ENCODE results near the gene PANX1.

The PANX1 gene

GRCh38 chr11:94129512-94130297, 1.1 kb downstream of the PANX1 start:
- peak in 1 of 2 experiments; percentile 69 for DNase-seq

GRCh38 chr11:94130298-94131046, 1.8 kb downstream of the PANX1 start:
- DNase-seq = peak in 1 of 2 experiments; percentile 78

GRCh38 chr11:94131047-94131717, 2.5 kb downstream of the PANX1 start:
- no peak for DNase-seq

DNA sequence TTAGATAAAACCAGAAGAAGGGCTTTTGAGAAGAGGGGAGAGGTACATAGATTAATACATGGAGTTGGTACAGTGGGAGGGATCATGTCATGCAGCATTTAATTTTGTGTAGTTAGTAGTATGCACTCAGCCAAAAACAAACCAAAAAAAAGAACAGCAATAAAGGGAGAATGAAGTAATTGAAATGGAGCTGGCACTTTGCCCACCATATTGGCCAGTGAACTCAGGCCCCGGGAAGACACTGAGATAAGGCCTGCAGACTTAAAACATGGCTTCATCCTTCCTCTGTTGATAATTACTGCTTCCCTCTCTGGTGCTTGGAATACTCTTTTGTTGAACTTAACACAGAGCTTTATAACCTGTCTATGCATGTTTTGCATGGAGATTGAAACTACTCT, 3.1 kb downstream of the PANX1 start:
- no peak for DNase-seq

DNA sequence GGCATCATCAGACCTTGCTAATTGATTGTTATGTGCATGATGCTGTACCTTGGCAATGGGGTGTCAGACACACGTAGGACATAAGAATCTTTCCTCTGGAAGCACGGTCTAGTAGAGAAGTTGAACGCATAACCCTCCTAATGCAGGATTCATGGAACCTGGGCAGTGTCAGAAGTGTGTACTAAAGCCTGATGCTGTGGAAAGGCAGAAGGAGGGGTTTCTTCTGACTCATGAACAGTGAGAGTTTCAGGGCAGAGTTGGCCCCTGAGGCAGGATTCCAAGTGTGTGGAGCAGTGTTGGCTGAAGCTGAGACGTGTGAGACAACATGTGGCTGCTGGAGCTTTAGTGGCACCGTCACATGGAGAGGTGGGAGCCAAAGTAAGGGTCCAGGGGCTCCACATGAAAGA, 3.5 kb downstream of the PANX1 start:
- peak in 1 of 2 experiments; percentile 55 for DNase-seq

DNA sequence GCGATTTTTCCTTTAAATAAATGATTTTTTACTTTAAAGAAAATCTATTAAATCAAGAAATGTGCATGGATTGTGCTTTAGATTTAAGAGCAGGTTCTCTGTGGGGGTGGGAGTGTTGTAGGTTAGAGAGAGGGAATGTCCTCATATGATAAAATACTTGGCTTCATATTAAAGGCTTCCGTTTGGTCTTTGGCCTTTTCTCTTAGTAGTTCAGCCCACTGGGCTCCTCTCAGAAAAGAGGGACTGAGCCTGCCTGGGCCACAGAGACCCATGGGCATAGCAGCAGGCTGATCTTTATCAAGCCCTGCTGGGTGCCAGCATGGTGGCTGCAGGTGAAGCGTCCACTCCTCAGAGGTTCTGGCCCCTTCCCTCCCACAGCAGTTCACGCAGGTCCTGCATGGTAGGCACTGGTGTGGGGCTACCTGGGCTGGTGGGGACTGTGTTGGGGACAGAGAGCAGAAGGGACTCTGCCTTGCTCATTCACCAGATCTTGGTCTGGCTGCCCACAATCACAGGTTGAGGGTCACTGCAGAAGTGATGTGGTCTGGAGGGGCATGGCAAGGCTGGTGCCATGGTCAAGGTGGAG, 4.3 kb downstream of the PANX1 start:
- DNase-seq = no peak

- no peak for DNase-seq
These were observed 5.1 kb downstream of the PANX1 start for GRCh38 chr11:94133752-94134151.

DNA sequence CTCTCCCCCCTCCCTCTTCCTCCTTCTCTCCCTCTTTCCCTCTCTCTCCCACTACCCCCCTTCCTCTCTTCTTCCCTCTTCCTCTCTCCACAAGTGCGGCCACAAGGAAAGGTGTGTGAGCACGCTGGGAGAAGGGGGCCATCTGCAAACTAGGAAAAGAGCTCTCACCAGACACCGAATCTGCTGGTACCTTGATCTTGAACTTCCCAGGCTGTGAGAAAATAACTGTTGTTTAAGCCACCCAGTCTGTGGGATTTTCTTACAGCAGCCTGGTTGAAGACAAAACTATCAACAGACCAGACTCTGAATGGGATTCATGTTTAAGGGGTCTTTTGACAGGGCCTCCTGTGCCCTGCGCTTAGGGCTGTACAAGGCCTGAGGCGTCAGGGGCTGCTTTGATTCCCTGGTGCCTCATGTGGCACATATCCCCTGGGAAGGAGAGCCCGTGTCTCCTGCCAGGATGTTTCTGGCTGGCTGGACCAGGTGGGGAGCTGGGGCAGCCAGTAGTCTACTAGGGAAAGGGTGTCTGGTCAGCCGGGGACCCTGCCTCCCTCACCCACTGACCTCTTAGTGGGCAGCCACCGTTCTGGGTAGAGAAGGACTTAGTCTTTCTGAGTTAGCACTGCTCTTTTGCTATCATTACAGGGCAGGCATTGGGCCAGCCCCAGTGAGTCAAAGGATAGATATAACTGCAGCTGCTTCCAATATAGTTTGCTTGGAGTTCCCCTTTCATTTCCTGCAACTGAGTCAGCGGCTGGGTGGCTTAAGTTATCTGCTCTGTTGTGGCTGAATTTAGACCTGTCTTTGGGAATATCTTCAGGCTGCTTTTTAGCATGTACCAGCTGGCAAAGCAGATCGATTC, 6.2 kb downstream of the PANX1 start:
- peak; percentile 70 to 96 for DNase-seq

GRCh38 chr11:94139416-94139815, 10.8 kb downstream of the PANX1 start:
- no peak for DNase-seq

- no peak for DNase-seq
These were observed 11.6 kb downstream of the PANX1 start for GRCh38 chr11:94140154-94140655.

- no peak for DNase-seq
These were observed 13.1 kb downstream of the PANX1 start for GRCh38 chr11:94141511-94142307.

GRCh38 chr11:94142308-94143281, 14.0 kb downstream of the PANX1 start:
- DNase-seq = no peak

DNA sequence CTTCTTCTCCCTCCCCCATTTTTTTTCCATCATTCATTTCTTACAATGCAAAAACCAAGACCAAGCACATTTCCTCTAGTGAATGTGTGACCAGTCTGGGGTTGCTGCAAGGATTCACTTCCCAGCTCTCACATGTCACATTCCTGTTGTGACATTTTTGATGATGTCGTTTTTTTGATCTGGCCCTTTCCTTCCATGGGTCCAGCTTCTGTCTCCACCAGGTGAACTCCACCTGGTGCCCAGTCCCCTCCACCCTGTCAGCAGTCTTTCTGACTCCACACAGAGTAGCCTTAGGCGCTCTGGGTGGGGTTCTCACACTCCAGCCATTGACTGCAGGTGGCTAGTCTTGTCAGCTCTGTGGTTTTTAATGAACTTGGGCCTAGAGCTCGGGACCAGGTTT, 15.6 kb downstream of the PANX1 start:
- no peak for DNase-seq

DNA sequence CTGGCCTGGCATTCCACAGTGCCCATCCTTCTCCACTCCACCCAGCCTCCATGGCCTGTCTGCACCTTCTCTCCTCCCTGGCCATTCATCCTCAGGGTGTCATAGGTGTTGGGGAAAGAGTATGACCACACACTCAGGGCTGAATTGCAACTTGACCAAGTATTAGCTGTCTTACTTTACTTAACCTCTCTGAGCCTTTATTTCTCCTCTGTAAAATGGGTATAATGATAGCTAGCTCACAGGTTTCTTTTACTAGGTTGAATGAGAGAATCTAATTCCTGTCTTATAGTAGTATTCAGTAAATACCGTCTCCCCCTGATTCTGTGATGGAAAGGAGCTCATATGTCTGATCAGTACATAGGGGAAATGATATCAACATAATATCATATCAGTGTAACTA, 16.0 kb downstream of the PANX1 start:
- DNase-seq = no peak

- DNase-seq = no peak
These were observed 16.8 kb downstream of the PANX1 start for GRCh38 chr11:94145431-94145830.

GRCh38 chr11:94145916-94146315, 17.3 kb downstream of the PANX1 start:
- no peak for DNase-seq

DNA sequence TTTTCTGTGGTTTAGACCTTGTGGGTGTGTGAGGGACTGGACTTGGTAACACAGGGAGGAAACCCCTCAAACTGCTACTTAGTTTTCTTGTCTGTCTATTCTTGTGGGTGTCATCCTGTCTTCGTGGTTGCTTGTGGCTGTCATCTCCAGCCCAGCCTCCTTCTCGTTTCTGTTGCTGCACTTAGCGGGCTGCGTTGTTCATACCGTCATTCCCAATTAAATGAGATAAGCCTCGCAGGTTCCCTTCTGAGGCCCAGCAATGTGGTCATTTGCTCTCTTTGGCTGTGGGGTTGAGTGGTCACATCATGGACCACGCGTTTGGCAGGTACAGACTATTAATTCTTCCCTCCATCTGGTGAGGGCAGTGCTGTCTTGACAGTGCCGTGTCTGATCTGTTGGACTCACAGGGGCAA, 18.8 kb downstream of the PANX1 start:
- no peak for DNase-seq

DNA sequence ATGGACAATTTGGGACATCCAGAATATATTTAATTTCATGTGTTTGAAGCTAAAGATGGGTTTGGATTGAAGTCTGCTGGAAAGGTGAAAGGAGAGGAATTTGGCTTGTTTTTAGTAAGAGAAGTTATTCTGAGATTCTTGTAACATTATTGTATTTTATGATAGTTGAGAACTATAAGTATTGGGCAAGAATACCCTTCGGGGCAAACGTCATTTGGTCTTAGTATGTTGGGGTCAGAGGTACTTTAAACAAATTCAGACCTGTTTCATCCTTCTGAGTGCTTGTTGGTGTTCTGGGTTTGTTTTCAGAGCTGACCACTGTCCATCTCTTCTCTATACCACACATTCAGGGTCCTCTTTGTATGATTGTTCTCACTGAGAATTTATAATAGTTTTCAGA, 19.5 kb downstream of the PANX1 start:
- no peak for DNase-seq

DNA sequence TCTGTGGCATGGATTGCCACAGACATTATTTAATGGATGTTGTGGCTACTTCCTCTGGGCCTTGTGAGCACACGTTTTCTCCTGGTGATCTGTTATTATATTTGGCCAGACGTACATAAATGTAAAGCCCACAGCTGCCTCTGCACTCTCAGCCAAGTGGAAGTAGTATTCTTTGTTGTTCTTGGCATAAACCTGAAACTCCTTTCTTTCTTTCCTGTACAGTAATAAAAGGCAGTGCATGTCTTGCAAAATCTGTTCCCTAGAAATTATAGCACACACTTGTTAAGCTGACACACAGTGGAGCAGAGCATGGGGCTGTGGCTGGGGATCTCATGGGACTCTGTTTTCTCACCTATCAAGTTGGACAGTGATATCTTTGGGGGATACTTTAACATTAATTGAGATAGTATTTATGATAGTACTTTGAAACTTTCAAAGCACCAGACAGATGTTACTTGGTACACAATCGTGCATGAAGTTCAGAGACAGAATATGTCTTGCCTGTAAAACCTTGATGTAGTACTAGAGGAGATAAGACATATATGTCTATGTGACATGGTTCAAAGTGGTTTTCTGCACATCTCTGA, 20.9 kb downstream of the PANX1 start:
- DNase-seq = no peak

- no peak for DNase-seq
These were observed 21.4 kb downstream of the PANX1 start for GRCh38 chr11:94150056-94150455.

Measured in SW 1271 (cell line).